GOT3 (cell line): Measurements from ENCODE around the gene PRAC1.

Experiments used
- DNase-seq: peaks from one replicate; lab custom pipeline; 2025; ENCODE audit warnings: mixed read lengths; lab: John Stamatoyannopoulos, UW

The PRAC1 gene

DNA sequence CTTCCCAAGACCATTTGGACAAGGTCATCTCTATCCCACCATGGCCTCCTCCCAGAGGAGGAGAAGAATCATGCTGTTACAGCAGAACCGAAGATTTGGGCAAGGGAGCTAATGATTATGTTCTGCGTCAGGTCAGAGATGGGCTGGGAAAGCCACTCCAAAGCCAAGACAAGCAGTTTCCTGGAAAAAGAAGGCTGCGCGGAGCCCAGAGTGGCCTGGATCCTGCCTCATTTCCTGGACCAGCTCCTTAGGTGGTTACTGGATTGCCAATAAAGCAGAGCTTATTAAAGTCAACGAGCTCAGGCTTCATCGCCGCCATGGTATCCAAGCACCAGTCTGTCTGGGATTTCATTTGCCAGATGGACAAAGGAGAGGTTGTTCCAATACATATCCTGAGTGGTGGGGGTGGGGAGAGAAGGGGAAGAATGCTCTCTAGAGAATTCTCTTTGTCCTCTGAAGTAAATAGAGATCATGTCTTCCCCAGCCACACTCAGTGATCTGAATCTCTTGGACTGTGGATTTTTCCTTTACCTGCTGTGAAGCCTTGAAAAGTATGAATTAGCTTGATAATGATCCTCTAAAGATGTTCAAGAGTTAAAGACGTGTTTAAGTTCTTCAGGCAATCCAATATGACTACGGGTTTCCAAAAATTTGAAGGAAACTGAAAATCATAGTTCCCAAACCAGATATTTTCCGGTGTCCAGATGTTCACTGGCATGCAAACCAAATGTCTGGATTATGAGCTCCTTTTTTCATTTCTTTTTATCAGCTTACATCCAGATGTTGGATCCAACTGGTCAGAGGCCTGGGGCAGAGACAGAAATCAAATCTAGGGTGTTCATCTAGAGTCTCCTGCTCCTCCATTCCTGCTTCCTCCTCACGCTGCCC is 17.7 kb downstream of the PRAC1 start:
- DNase-seq: no peak

GRCh38 chr17:48701864-48702532 is 20.3 kb downstream of the PRAC1 start:
- no peak for DNase-seq

- DNase-seq: no peak
Measured at GRCh38 chr17:48693178-48693577, 29.1 kb downstream of the PRAC1 start.

- DNase-seq: no peak
Measured at GRCh38 chr17:48692049-48692448, 30.3 kb downstream of the PRAC1 start.

- no peak for DNase-seq
Measured at GRCh38 chr17:48690655-48691054, 31.7 kb downstream of the PRAC1 start.

DNA sequence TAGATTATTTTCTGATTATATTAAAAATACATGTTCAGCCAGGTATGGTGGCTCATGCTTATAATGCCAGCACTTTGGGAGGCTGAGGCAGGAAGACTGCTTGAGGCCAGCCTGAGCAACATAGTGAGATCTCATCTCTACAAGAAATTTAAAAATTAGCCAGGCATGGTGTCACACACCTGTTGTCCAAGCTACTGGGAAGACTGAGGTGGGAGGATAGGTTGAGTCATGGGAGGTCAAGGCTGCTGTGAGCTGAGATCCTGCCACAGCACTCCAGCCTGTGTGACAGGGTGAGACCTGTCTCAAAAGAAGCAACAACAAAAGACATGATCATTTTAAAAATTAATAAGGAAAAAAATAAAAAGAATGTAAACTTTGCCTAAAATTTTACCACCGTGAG is 40.7 kb downstream of the PRAC1 start:
- DNase-seq: no peak

GRCh38 chr17:48679385-48680096 is 42.8 kb downstream of the PRAC1 start:
- no peak for DNase-seq

GRCh38 chr17:48678141-48678971 is 44.0 kb downstream of the PRAC1 start:
- DNase-seq: peak; percentile 31

GRCh38 chr17:48676963-48677558 is 45.3 kb downstream of the PRAC1 start:
- no peak for DNase-seq

DNA sequence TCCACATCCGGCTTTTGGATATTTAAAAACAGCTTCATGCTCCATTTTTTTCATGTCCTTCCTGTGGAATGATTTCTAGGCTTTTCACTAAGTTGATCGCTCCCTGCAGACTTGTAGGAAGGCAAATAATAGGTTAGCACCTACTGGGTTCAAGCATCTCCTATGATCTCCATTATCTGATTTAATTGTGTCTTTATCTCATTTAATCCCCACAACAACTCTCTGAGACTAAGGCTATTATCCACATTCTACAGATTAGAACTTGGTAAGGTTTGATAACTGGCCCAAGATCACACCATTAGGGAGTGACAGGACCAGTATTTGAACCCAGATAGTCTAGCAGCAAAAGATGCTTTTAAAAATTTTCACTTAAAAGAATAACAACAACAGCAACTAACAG is 50.0 kb downstream of the PRAC1 start:
- no peak for DNase-seq
